ENCODE measurements around the gene RAB11FIP4. TPM values are rescaled to one million over a fixed set of nuclear protein-coding genes. Genes with fewer than 3 reads are reported as not detected.

The RAB11FIP4 gene
- total and polyA plus RNA-seq, 2 of the 8 experiments (the other 6 are each of a cell fraction or from before 2014, with no cell fraction given) = 21.7 to 53.2 TPM

- H4K20me1 ChIP-seq (replicated peaks in 1 of 2; ENCODE audit: control insufficient read depth in 1 of 2, insufficient read depth in 2 of 2, low read length in 2 of 2) = no peaks in the 10 kb centered on the region
- H3K23ac ChIP-seq (ENCODE audit: insufficient read length) = no peak overlapping the region
- H2AFZ ChIP-seq (ENCODE audit: low read length) = no peak overlapping the region
- FAIRE-seq = no peak
- no peak overlapping the region for H3K27ac ChIP-seq (ENCODE audit: low read depth, low read length)
- no peak overlapping the region for H3K9ac ChIP-seq (replicated peaks in 1 of 4; ENCODE audit: extremely low read depth in 1 of 4, low read depth in 3 of 4, low read length in 3 of 4)
- H3K56ac ChIP-seq (replicated peaks; ENCODE audit: insufficient read length, low read depth, low read length) = no peak overlapping the region
- no peak overlapping the region for H3K18ac ChIP-seq (ENCODE audit: extremely low read depth, low read length)
- H3K4ac ChIP-seq (replicated peaks; ENCODE audit: insufficient read length, low read depth, low read length) = no peak overlapping the region
- no peak overlapping the region for H3K4me2 ChIP-seq (ENCODE audit: insufficient read depth in 1 of 2, low read depth in 2 of 2, low read length in 2 of 2)
- H3K14ac ChIP-seq (ENCODE audit: insufficient read length) = no peak overlapping the region
- no peaks in the 10 kb centered on the region; a peak in 1 of 8 replicates for H3K36me3 ChIP-seq (ENCODE audit: control insufficient read depth in 2 of 4, insufficient read depth in 4 of 4, low read length in 3 of 4)
- no peak overlapping the region for H2BK20ac ChIP-seq (ENCODE audit: low read length)
- no peak overlapping the region for H2BK120ac ChIP-seq (replicated peaks; ENCODE audit: low read depth, low read length)
- ChIA-PET POLR2A (ENCODE audit: partially characterized antibody) (interaction anchor here (1.9 kb wide), 1 partner anchor 11 kb away, joined by 5 read pairs; no protein-coding TSS in a partner anchor), CTCF (ENCODE audit: partially characterized antibody) (interaction anchor here (0.7 to 1.8 kb wide), 5 partner anchors 11 to 305 kb away, joined by 3 to 16 read pairs (median 3); no protein-coding TSS in a partner anchor)
- no peak overlapping the region for H2BK12ac ChIP-seq (ENCODE audit: low read depth, low read length)
- no peak overlapping the region for H4K91ac ChIP-seq (replicated peaks; ENCODE audit: insufficient read length, low read length)
- DNase-seq (ENCODE audit: low read depth in 1 of 2, low spot score in 2 of 2) = no peak
- no peak overlapping the region for H3K4me3 ChIP-seq (ENCODE audit: extremely low read depth in 1 of 4, insufficient read depth in 2 of 4, low read depth in 3 of 4, low read length in 4 of 4)
- H3K23me2 ChIP-seq (ENCODE audit: low read depth, low read length) = no peaks in the 10 kb centered on the region
- H2BK15ac ChIP-seq (ENCODE audit: low read length) = no peak overlapping the region
- TF ChIP-seq NRF1 (IDR thresholded peaks at IDR 0.05; ENCODE audit: low read depth, low read length) (no peak), CHD1 (IDR thresholded peaks at IDR 0.05; ENCODE audit: low read depth, low read length) (no peak), BRCA1 (IDR thresholded peaks at IDR 0.05; ENCODE audit: low read depth, low read length) (no peak)
- H4K5ac ChIP-seq (ENCODE audit: insufficient read length, low read depth, low read length) = no peak overlapping the region
- no peaks in the 10 kb centered on the region for H3K9me3 ChIP-seq (ENCODE audit: insufficient read depth in 2 of 2, low read depth in 1 of 2, low read length in 1 of 2)
- no peak overlapping the region for H2BK5ac ChIP-seq (ENCODE audit: low read depth, low read length)
- no peaks in the 10 kb centered on the region for H3K79me2 ChIP-seq (ENCODE audit: control insufficient read depth in 1 of 2, insufficient read depth in 2 of 2, low read length in 2 of 2)
- H3K79me1 ChIP-seq (ENCODE audit: low read depth, low read length) = no peaks in the 10 kb centered on the region
- H2AK5ac ChIP-seq (ENCODE audit: low read depth, low read length) = no peak overlapping the region
- peaks cover 0 to 4% (median 2%) of the 10 kb centered on the region in 4 experiments; a peak in 2 of 7 replicates for H3K4me1 ChIP-seq (replicated peaks in 1 of 4; ENCODE audit: control insufficient read depth in 3 of 4, insufficient read depth in 4 of 4, low read length in 3 of 4)
- H3K27me3 ChIP-seq (replicated peaks in 1 of 4; ENCODE audit: control insufficient read depth in 3 of 4, extremely low read depth in 1 of 4, insufficient read depth in 3 of 4, low read length in 3 of 4) = no peaks in the 10 kb centered on the region
- H4K8ac ChIP-seq (ENCODE audit: extremely low read depth, insufficient read depth, low read length) = no peak overlapping the region
- WGBS, 2 experiments (ENCODE audit: extremely low coverage in 1 of 2, insufficient coverage in 1 of 2, insufficient read length in 1 of 2, insufficient replicate concordance in 2 of 2, low coverage in 1 of 2, low lambda C conversion rate in 2 of 2, missing lambda C conversion rate in 1 of 2) = 82% methylated on average over 9 of the region's 9 CpGs; no CpG with 5 or more reads in 1 of the 2 experiments
Measured at GRCh38 chr17:31537565-31538011, 146.1 kb downstream of the RAB11FIP4 start.
